NCI-H524 (cell line): Measurements from ENCODE around the gene COL9A3.

Source experiments
- DNase-seq, 2 experiments: peaks; one replicate each; lab custom pipeline; 2025; lab: John Stamatoyannopoulos, UW

Gene COL9A3

GRCh38 chr20:62796699-62797491, 20.0 kb upstream of the COL9A3 start:
- DNase-seq, result no peak

- no peak for DNase-seq
These were observed 18.9 kb upstream of the COL9A3 start for GRCh38 chr20:62797671-62798532.

GRCh38 chr20:62799036-62799435, 17.8 kb upstream of the COL9A3 start:
- DNase-seq, result no peak

- DNase-seq, result no peak
These were observed 17.4 kb upstream of the COL9A3 start for GRCh38 chr20:62799459-62799858.

GRCh38 chr20:62799873-62800272, 17.0 kb upstream of the COL9A3 start:
- DNase-seq, result no peak

- peak; percentile 50 to 79 for DNase-seq
These were observed 16.3 kb upstream of the COL9A3 start for GRCh38 chr20:62800314-62801259.

GRCh38 chr20:62801284-62802010, 15.4 kb upstream of the COL9A3 start:
- DNase-seq, result no peak

- no peak for DNase-seq
These were observed 14.7 kb upstream of the COL9A3 start for GRCh38 chr20:62802026-62802712.

GRCh38 chr20:62804021-62804626, 12.7 kb upstream of the COL9A3 start:
- DNase-seq, result no peak

- peak in 1 of 2 experiments; percentile 38 for DNase-seq
These were observed 12.2 kb upstream of the COL9A3 start, which contains the start of gene OGFR for GRCh38 chr20:62804627-62805154. OGFR (plus strand) TSS chr20:62804835; CDS start chr20:62804860, 25 bp downstream.

GRCh38 chr20:62805155-62805710, 11.6 kb upstream of the COL9A3 start:
- DNase-seq, result no peak

- no peak for DNase-seq
These were observed 11.0 kb upstream of the COL9A3 start for GRCh38 chr20:62805711-62806382.

GRCh38 chr20:62806383-62807050, 10.3 kb upstream of the COL9A3 start:
- DNase-seq, result no peak

GRCh38 chr20:62807444-62808210, 9.2 kb upstream of the COL9A3 start:
- DNase-seq, result no peak

- peak in 1 of 2 experiments; percentile 56 for DNase-seq
These were observed 8.5 kb upstream of the COL9A3 start for GRCh38 chr20:62808211-62808865.

GRCh38 chr20:62809530-62810428, 7.1 kb upstream of the COL9A3 start:
- no peak for DNase-seq
